Subcutaneous preadipocyte (primary cell): ENCODE results near the gene OR52R1. TPM values are rescaled to one million over a fixed set of nuclear protein-coding genes. Genes with fewer than 3 reads are reported as not detected.

Experiments used
- small RNA-seq: library from RNA; depleted of rRNA; stranded (forward); fragments of <200 nt; gene quantifications from one replicate; pipeline ENCODE3, GENCODE V24; 2012
- total RNA-seq: library from RNA; depleted of rRNA; stranded (reverse); fragments of >200 nt; gene quantifications from 2 replicates; pipeline ENCODE4 v1.2.3, GENCODE V29; 2012

OR52R1 gene
- total RNA-seq: not detected in 2 replicates

GRCh38 chr11:4804280-4804679 lies at the start of gene OR52R1:
Gene OR52R1, minus strand, starts transcription at chr11:4804380. Its CDS starts 0 bp downstream, at chr11:4804380.

GRCh38 chr11:4848908-4849532 lies 44.8 kb upstream of the OR52R1 start, which contains the start of gene OR51S1:
Gene OR51S1, minus strand, starts transcription at chr11:4849208. Its CDS starts 0 bp downstream, at chr11:4849208.

GRCh38 chr11:4821021-4821420 lies 16.8 kb upstream of the OR52R1 start, which contains the start of gene OR51F2:
Gene OR51F2, plus strand, starts transcription at chr11:4821321. Its CDS starts 101 bp downstream, at chr11:4821422.

GRCh38 chr11:4769838-4770237 lies 34.3 kb downstream of the OR52R1 start, which contains the start of gene OR51F1:
Gene OR51F1, minus strand, starts transcription at chr11:4769938. Its CDS starts 0 bp downstream, at chr11:4769938.

Small RNA genes lying within 50 kb of the gene (small RNA-seq; reads per million reads assigned to genes)
- gene RF00091: not detected

Other genes starting within 250 kb of the OR52R1 start
- gene OR52I2, start 222.6 kb downstream of the OR52R1 start, total RNA-seq: not detected in 2 replicates
- gene OR52I1, start 210.3 kb downstream of the OR52R1 start, total RNA-seq: not detected in 2 replicates
- 7.0 and 8.0 TPM in 2 replicates for gene TRIM68, start 196.1 kb downstream of the OR52R1 start, total RNA-seq
- not detected in 2 replicates for gene OR51D1, start 166.9 kb downstream of the OR52R1 start, total RNA-seq
- gene OR51E1, start 160.4 kb downstream of the OR52R1 start, total RNA-seq: not detected in 2 replicates
- not detected in 2 replicates for gene OR51E2, start 106.5 kb downstream of the OR52R1 start, total RNA-seq
- not detected in 2 replicates for gene MMP26, start 99.6 kb downstream of the OR52R1 start, total RNA-seq
- gene OR51F1, start 34.4 kb downstream of the OR52R1 start, total RNA-seq: not detected in 2 replicates
- gene OR51F2, start 16.9 kb upstream of the OR52R1 start, total RNA-seq: not detected in 2 replicates
- not detected in 2 replicates for gene OR51S1, start 44.8 kb upstream of the OR52R1 start, total RNA-seq
- gene OR51T1, start 77.5 kb upstream of the OR52R1 start, total RNA-seq: not detected in 2 replicates
- not detected in 2 replicates for gene OR51A7, start 99.4 kb upstream of the OR52R1 start, total RNA-seq
- not detected in 2 replicates for gene OR51G2, start 115.0 kb upstream of the OR52R1 start, total RNA-seq
- not detected in 2 replicates for gene OR51G1, start 120.0 kb upstream of the OR52R1 start, total RNA-seq
- gene OR51A4, start 143.2 kb upstream of the OR52R1 start, total RNA-seq: not detected in 2 replicates
- gene OR51A2, start 151.3 kb upstream of the OR52R1 start, total RNA-seq: not detected in 2 replicates
- not detected in 2 replicates for gene OR51L1, start 190.5 kb upstream of the OR52R1 start, total RNA-seq
- gene OR52J3, start 242.1 kb upstream of the OR52R1 start, total RNA-seq: not detected in 2 replicates